Endothelial cell of umbilical vein (primary cell): ENCODE results near the gene ARHGAP20. TPM values are rescaled to one million over a fixed set of nuclear protein-coding genes. Genes with fewer than 3 reads are reported as not detected.

ENCODE experiments used
- BruUV-seq: library from RNA; stranded (reverse); fragments of 400-500 nt; replicated peaks from 2 replicates; lab custom pipeline; 2021; lab: Mats Ljungman, UMichigan
- CTCF ChIA-PET: fragments of 300-600, 350-600 bp; sonication (Branson Sonifier 250); formaldehyde crosslinking; loops from one replicate; lab custom pipeline; 2021; ENCODE audit warnings: antibody characterized with exemption, inconsistent platforms; lab: Charles Lee
- POLR2A ChIA-PET: fragments of 300-600, 350-600 bp; sonication (Branson Sonifier 250); formaldehyde crosslinking; loops from one replicate; lab custom pipeline; 2021; ENCODE audit warnings: antibody characterized with exemption, inconsistent platforms; lab: Charles Lee
- DNase-seq: peaks from one replicate; pipeline ENCODE4 v3.0.0-alpha.2; 2011; ENCODE audit warnings: low read depth, low spot score
- FAIRE-seq: peaks from 2 replicates; lab custom pipeline; 2011; peaks lifted over from hg19 to GRCh38; lab: Jason Lieb, UNC
- H2AFZ ChIP-seq: 2 replicates; pipeline ENCODE4 v1.6.0; 2012; ENCODE audit warnings: low read depth, low read length, control low read depth, inconsistent platforms
- H3K27ac ChIP-seq: 2 replicates; pipeline ENCODE4 v1.5.1; 2011; ENCODE audit warnings: low read depth, mild to moderate bottlenecking, control low read depth, low read length, moderate library complexity; ENCODE audit not compliant: insufficient read depth
- H3K27me3 ChIP-seq, 2 experiments: 2 replicates each; pipeline versions ENCODE4 v1.6.0 to v1.6.1; 2011; ENCODE audit warnings: low read length in 2 of 2, mixed read lengths in 1 of 2; ENCODE audit not compliant: control insufficient read depth in 2 of 2, insufficient read depth in 2 of 2
- H3K36me3 ChIP-seq, 2 experiments: 2 replicates in 1 of 2; 3 replicates in 1 of 2; pipeline ENCODE4 v1.5.1; 2011; ENCODE audit warnings: low read length in 2 of 2, mild to moderate bottlenecking in 1 of 2, moderate library complexity in 1 of 2; ENCODE audit not compliant: control insufficient read depth in 2 of 2, insufficient read depth in 2 of 2; ENCODE audit errors: extremely low read depth in 1 of 2
- H3K4me1 ChIP-seq: 3 replicates; pipeline ENCODE4 v1.5.1; 2011; ENCODE audit warnings: mild to moderate bottlenecking, low read length; ENCODE audit not compliant: control insufficient read depth, insufficient read depth; ENCODE audit errors: extremely low read depth
- H3K4me2 ChIP-seq: 2 replicates; pipeline ENCODE4 v1.6.1; 2011; ENCODE audit warnings: low read length, control low read depth, mixed read lengths; ENCODE audit not compliant: insufficient read depth
- H3K4me3 ChIP-seq, 3 experiments: fragments of 200-600 bp in 1 of 3; sonication (generic), shearing (Covaris generic) in 1 of 3; replicated peaks in 1 of 3; 2 replicates each; pipeline ENCODE4 v1.5.1; 2011 to 2016; ENCODE audit warnings: control low read depth in 3 of 3, low read length in 3 of 3, mild to moderate bottlenecking in 2 of 3, inconsistent platforms in 1 of 3, low read depth in 1 of 3, moderate library complexity in 1 of 3; ENCODE audit not compliant: insufficient read depth in 1 of 3
- H3K79me2 ChIP-seq: 2 replicates; pipeline ENCODE4 v1.6.0; 2012; ENCODE audit warnings: low read length, inconsistent platforms; ENCODE audit not compliant: control insufficient read depth, insufficient read depth
- H3K9ac ChIP-seq: replicated peaks from 2 replicates; pipeline ENCODE3; 2011; ENCODE audit warnings: low read length, control low read depth; ENCODE audit not compliant: insufficient read depth; ENCODE audit errors: extremely low read depth
- H3K9me1 ChIP-seq: replicated peaks from 3 replicates; pipeline ENCODE4 v1.6.0; 2011; ENCODE audit warnings: mild to moderate bottlenecking, low read length; ENCODE audit not compliant: control insufficient read depth, insufficient read depth; ENCODE audit errors: extremely low read depth
- H3K9me3 ChIP-seq: replicated peaks from 2 replicates; pipeline ENCODE4 v1.5.1; 2012; ENCODE audit warnings: low read length, inconsistent platforms; ENCODE audit not compliant: control insufficient read depth, insufficient read depth
- H4K20me1 ChIP-seq: replicated peaks from 2 replicates; pipeline ENCODE3; 2011; ENCODE audit warnings: mild to moderate bottlenecking, low read length; ENCODE audit not compliant: control insufficient read depth, insufficient read depth; ENCODE audit errors: extremely low read depth
- EZH2 ChIP-seq: IDR thresholded peaks from 2 replicates; pipeline ENCODE4 v1.6.1; 2012; ENCODE audit warnings: borderline replicate concordance, low read depth, mild to moderate bottlenecking, moderate library complexity, low read length, inconsistent platforms; ENCODE audit not compliant: severe bottlenecking
- FOS ChIP-seq: IDR thresholded peaks from 2 replicates; pipeline ENCODE4 v1.6.1; 2011; ENCODE audit warnings: mild to moderate bottlenecking, low read length, moderate library complexity, borderline replicate concordance; ENCODE audit not compliant: insufficient read depth
- GATA2 ChIP-seq: IDR thresholded peaks from 2 replicates; pipeline ENCODE4 v1.7.0; 2011; ENCODE audit warnings: low read depth, mild to moderate bottlenecking, moderate library complexity, mixed read lengths, low read length; ENCODE audit not compliant: insufficient read length, insufficient read depth
- JUN ChIP-seq: IDR thresholded peaks from 2 replicates; pipeline ENCODE4 v1.6.1; 2011; ENCODE audit warnings: borderline replicate concordance, low read depth; ENCODE audit not compliant: insufficient read length, insufficient read depth
- MAX ChIP-seq: IDR thresholded peaks from 2 replicates; pipeline ENCODE4 v1.6.1; 2011; ENCODE audit not compliant: insufficient read depth, insufficient read length
- MYC ChIP-seq: IDR thresholded peaks from one replicate; pipeline ENCODE4 v1.6.1; 2011; ENCODE audit warnings: mild to moderate bottlenecking, low read depth, low read length
- POLR2A ChIP-seq: IDR thresholded peaks from 2 replicates; pipeline ENCODE4 v1.6.1; 2012; ENCODE audit warnings: low read depth, mild to moderate bottlenecking, control low read depth, low read length
- POLR2AphosphoS5 ChIP-seq: IDR thresholded peaks from 2 replicates; pipeline ENCODE4 v1.6.1; 2012; ENCODE audit warnings: low read depth, mild to moderate bottlenecking, control low read depth, low read length, moderate library complexity; ENCODE audit not compliant: insufficient read depth
- dilution Hi-C: fragments of 300-500 bp; cut with MboI; formaldehyde crosslinking; loops from one replicate; pipeline ENCODE4 v1.15.0; 2019; ENCODE audit warnings: low sequenced_read_pairs; ENCODE audit not compliant: extremely low pct_ligation_motif_present
- intact Hi-C: fragments of 100-400 bp; cut with micrococcal nuclease; formaldehyde crosslinking; loops from one replicate; pipeline ENCODE4 v1.10.0; 2022
- polyA plus RNA-seq, 4 experiments: library from polyadenylated mRNA; depleted of rRNA in 3 of 4; stranded (reverse) in 3 of 4; unstranded in 1 of 4; fragments of >200 nt; gene quantifications; 2 replicates each; pipeline versions ENCODE4 v1.2.1 to v1.2.3, GENCODE V29; 2011 to 2012; ENCODE audit warnings: missing spikeins in 1 of 4
- total RNA-seq: library from RNA; stranded (reverse); gene quantifications from 2 replicates; pipeline ENCODE4 v1.2.3, GENCODE V29; 2021
- TF ChIP-seq, protein P1 (sequence below), 2 donors: IDR thresholded peaks; 1 replicate in 1 of 2; 2 replicates in 1 of 2; pipeline ENCODE4 v1.5.1; 2011; ENCODE audit warnings: low read length in 2 of 2, mild to moderate bottlenecking in 2 of 2, moderate library complexity in 2 of 2, control low read depth in 1 of 2, inconsistent platforms in 1 of 2, low read depth in 1 of 2; ENCODE audit not compliant: insufficient read depth in 1 of 2; ENCODE audit errors: extremely low read depth in 1 of 2

Gene ARHGAP20
- total and polyA plus RNA-seq, 2 donors (not counting 3 experiments of a cell fraction or from before 2014, with no cell fraction given) = 0.51 to 1.1 TPM

DNA sequence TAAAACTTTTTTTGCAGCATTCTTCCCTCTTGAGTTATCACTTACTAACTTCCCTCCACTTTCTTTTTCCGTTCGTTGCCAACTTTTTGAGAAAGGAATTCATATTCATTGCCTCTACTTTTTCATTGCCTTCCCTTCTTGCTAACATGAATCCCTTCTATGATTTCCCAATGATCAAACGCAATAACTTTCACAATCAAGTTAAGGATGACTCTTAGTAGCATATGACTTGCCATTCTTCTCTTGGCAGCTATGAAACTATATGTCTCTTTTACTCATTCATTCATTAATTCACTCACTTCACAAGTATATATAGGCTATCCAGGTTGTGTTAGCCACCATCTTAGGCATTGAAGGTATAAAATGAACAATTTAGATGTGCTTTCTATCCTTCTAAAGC is 16.6 kb upstream of the ARHGAP20 start:
- no peaks in the 10 kb centered on the region for H4K20me1 ChIP-seq
- H3K27me3 ChIP-seq = no peaks in the 10 kb centered on the region
- TF ChIP-seq EZH2 (no peak), POLR2AphosphoS5 (no peak), MYC (no peak), POLR2A (no peak), MAX (no peak), JUN (no peak), GATA2 (no peak), FOS (no peak)
- TF ChIP-seq, protein P1, sequence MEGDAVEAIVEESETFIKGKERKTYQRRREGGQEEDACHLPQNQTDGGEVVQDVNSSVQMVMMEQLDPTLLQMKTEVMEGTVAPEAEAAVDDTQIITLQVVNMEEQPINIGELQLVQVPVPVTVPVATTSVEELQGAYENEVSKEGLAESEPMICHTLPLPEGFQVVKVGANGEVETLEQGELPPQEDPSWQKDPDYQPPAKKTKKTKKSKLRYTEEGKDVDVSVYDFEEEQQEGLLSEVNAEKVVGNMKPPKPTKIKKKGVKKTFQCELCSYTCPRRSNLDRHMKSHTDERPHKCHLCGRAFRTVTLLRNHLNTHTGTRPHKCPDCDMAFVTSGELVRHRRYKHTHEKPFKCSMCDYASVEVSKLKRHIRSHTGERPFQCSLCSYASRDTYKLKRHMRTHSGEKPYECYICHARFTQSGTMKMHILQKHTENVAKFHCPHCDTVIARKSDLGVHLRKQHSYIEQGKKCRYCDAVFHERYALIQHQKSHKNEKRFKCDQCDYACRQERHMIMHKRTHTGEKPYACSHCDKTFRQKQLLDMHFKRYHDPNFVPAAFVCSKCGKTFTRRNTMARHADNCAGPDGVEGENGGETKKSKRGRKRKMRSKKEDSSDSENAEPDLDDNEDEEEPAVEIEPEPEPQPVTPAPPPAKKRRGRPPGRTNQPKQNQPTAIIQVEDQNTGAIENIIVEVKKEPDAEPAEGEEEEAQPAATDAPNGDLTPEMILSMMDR (IDR thresholded peaks at IDR 0.05; ENCODE audit: extremely low read depth in 1 of 2, insufficient read depth in 1 of 2, low read depth in 1 of 2, low read length in 2 of 2) = no peak
- no peaks in the 10 kb centered on the region for H3K4me1 ChIP-seq
- no peak overlapping the region for H2AFZ ChIP-seq
- dilution Hi-C loops = no loop called here
- no peak overlapping the region for H3K27ac ChIP-seq
- H3K79me2 ChIP-seq = no peaks in the 10 kb centered on the region
- H3K4me2 ChIP-seq = no peak overlapping the region
- POLR2A ChIA-PET = no interaction called here
- BruUV-seq = no TSS peak
- FAIRE-seq = no peak
- no peak for DNase-seq
- intact Hi-C loops = no loop called here
- no peaks in the 10 kb centered on the region for H3K9me1 ChIP-seq
- no peak overlapping the region for H3K4me3 ChIP-seq
- CTCF ChIA-PET = interaction anchor here (1.1 kb wide), 1 partner anchor 163 kb away, joined by 3 read pairs; no protein-coding TSS in a partner anchor
- H3K36me3 ChIP-seq = no peaks in the 10 kb centered on the region
- no peaks in the 10 kb centered on the region for H3K9me3 ChIP-seq
- H3K9ac ChIP-seq = no peak overlapping the region
